HG02981 (cell line): ENCODE data around the gene CLIP1.
"Not testable (repeated sequence)": the region's sequence is repeated elsewhere in the genome, so short reads cannot be mapped to it uniquely, and the experiment has no call there.

Source experiments
- ATAC-seq: cut with Tn5 transposase; IDR thresholded peaks from one replicate; pipeline ENCODE4 v1.9.1; 2021; ENCODE audit warnings: mild to moderate bottlenecking, moderate library complexity; ENCODE audit not compliant: unreplicated experiment

Gene CLIP1

GRCh38 chr12:122362755-122363154 is 59.7 kb downstream of the CLIP1 start:
- no peak for ATAC-seq

- ATAC-seq, result not testable (repeated sequence)
These were observed 64.1 kb downstream of the CLIP1 start for GRCh38 chr12:122358403-122358802.

- ATAC-seq, result not testable (repeated sequence)
These were observed 64.9 kb downstream of the CLIP1 start for GRCh38 chr12:122357536-122357935.

GRCh38 chr12:122356991-122357390 is 65.5 kb downstream of the CLIP1 start:
- not testable (repeated sequence) for ATAC-seq

- ATAC-seq, result no peak
These were observed 66.3 kb downstream of the CLIP1 start for GRCh38 chr12:122356192-122356635.

GRCh38 chr12:122355706-122356105 is 66.8 kb downstream of the CLIP1 start:
- ATAC-seq, result no peak

GRCh38 chr12:122354958-122355641 is 67.4 kb downstream of the CLIP1 start:
- ATAC-seq, result no peak

- no peak for ATAC-seq
These were observed 70.1 kb downstream of the CLIP1 start for GRCh38 chr12:122352394-122352793.

GRCh38 chr12:122350141-122350848 is 72.2 kb downstream of the CLIP1 start:
- ATAC-seq, result no peak

- no peak for ATAC-seq
These were observed 73.4 kb downstream of the CLIP1 start for GRCh38 chr12:122349078-122349477.

- no peak for ATAC-seq
These were observed 74.0 kb downstream of the CLIP1 start for GRCh38 chr12:122348505-122348904.

GRCh38 chr12:122346054-122346453 is 76.4 kb downstream of the CLIP1 start:
- ATAC-seq, result no peak

- ATAC-seq, result no peak
These were observed 77.4 kb downstream of the CLIP1 start for GRCh38 chr12:122345042-122345441.

- ATAC-seq, result no peak
These were observed 86.2 kb downstream of the CLIP1 start for GRCh38 chr12:122336015-122336946.

GRCh38 chr12:122333142-122334087 is 89.1 kb downstream of the CLIP1 start:
- no peak for ATAC-seq

- no peak for ATAC-seq
These were observed 94.7 kb downstream of the CLIP1 start for GRCh38 chr12:122327494-122328385.

GRCh38 chr12:122327014-122327413 is 95.5 kb downstream of the CLIP1 start:
- no peak for ATAC-seq

GRCh38 chr12:122326586-122326985 is 95.9 kb downstream of the CLIP1 start:
- no peak for ATAC-seq
